T-cell (primary cell): ENCODE measurements around the gene SATB1. TPM values are rescaled to one million over a fixed set of nuclear protein-coding genes. Genes with fewer than 3 reads are reported as not detected.

Experiments
- ATAC-seq, 4 experiments: fragments of 200-7000 bp in 3 of 4; fragments of 150-1000 bp in 1 of 4; cut with Tn5 transposase; replicated peaks in 1 of 4; 1 replicate in 3 of 4; 2 replicates in 1 of 4; pipeline ENCODE4 v1.10.0; 2021; ENCODE audit warnings: moderate library complexity in 3 of 4, mild to moderate bottlenecking in 2 of 4, moderate number of reproducible peaks in 1 of 4
- CTCF ChIA-PET, 2 donors: fragments of 300-600 bp; sonication (Branson Sonifier 250); formaldehyde crosslinking; loops; one replicate each; lab custom pipeline; 2022; ENCODE audit warnings: antibody characterized with exemption in 2 of 2; lab: Charles Lee
- POLR2A ChIA-PET, 2 donors: fragments of 300-600 bp; sonication (Branson Sonifier 250); formaldehyde crosslinking; loops; one replicate each; lab custom pipeline; 2022; ENCODE audit warnings: antibody characterized with exemption in 2 of 2; lab: Charles Lee
- DNase-seq, 35 experiments: peaks; one replicate each; pipeline versions ENCODE4 v3.0.0 to v3.0.0-alpha.2; 2013 to 2023
- H3K27ac ChIP-seq: one replicate; pipeline ENCODE4 v1.5.1; 2013; ENCODE audit warnings: low read length
- H3K27me3 ChIP-seq, 2 experiments: replicated peaks in 1 of 2; 1 replicate in 1 of 2; 2 replicates in 1 of 2; pipeline versions ENCODE4 v1.6.1 to v1.7.0; 2013; ENCODE audit warnings: low read length in 1 of 2, mixed read lengths in 1 of 2; ENCODE audit not compliant: control insufficient read depth in 2 of 2, insufficient read depth in 2 of 2; ENCODE audit errors: extremely low read depth in 1 of 2
- H3K36me3 ChIP-seq, 2 donors: 1 replicate in 1 of 2; 2 replicates in 1 of 2; pipeline versions ENCODE4 v1.6.1 to v1.7.0; 2013; ENCODE audit warnings: low read length in 1 of 2; ENCODE audit not compliant: control insufficient read depth in 2 of 2, insufficient read depth in 1 of 2; ENCODE audit errors: extremely low read depth in 1 of 2
- H3K4me1 ChIP-seq, 2 experiments: 1 replicate in 1 of 2; 2 replicates in 1 of 2; pipeline versions ENCODE4 v1.6.1 to v1.7.0; 2013; ENCODE audit warnings: low read length in 2 of 2, mixed read lengths in 1 of 2; ENCODE audit not compliant: insufficient read depth in 2 of 2, control insufficient read depth in 1 of 2; ENCODE audit errors: extremely low read depth in 1 of 2
- H3K4me3 ChIP-seq, 2 donors: 1 replicate in 1 of 2; 2 replicates in 1 of 2; pipeline versions ENCODE4 v1.5.1 to v1.7.0; 2013; ENCODE audit warnings: mild to moderate bottlenecking in 2 of 2, low read length in 1 of 2, moderate library complexity in 1 of 2; ENCODE audit not compliant: control insufficient read depth in 1 of 2; ENCODE audit errors: extremely low read depth in 1 of 2
- H3K9me3 ChIP-seq: 2 replicates; pipeline ENCODE4 v1.7.0; 2013
- H3K27ac Mint-ChIP-seq, 2 donors: one replicate each; pipeline ENCODE4 v1.8.0; 2020 to 2021; ENCODE audit warnings: mild to moderate bottlenecking in 2 of 2, mixed read lengths in 2 of 2
- H3K27me3 Mint-ChIP-seq, 2 donors: one replicate each; pipeline ENCODE4 v1.8.0; 2021 to 2022; ENCODE audit warnings: mixed read lengths in 2 of 2
- H3K36me3 Mint-ChIP-seq: one replicate; pipeline ENCODE4 v1.8.0; 2021; ENCODE audit warnings: mixed read lengths
- H3K4me1 Mint-ChIP-seq, 3 donors: one replicate each; pipeline ENCODE4 v1.8.0; 2020 to 2022; ENCODE audit warnings: mixed read lengths in 3 of 3, mild to moderate bottlenecking in 1 of 3
- H3K4me3 Mint-ChIP-seq, 3 donors: one replicate each; pipeline ENCODE4 v1.8.0; 2020 to 2022; ENCODE audit warnings: mild to moderate bottlenecking in 3 of 3, mixed read lengths in 3 of 3, moderate library complexity in 3 of 3
- H3K9me3 Mint-ChIP-seq, 3 donors: one replicate each; pipeline ENCODE4 v1.8.0; 2020 to 2022; ENCODE audit warnings: mixed read lengths in 3 of 3
- WGBS: methylation state at CpG from one replicate; pipeline ENCODE4 v1.1.5; 2013; ENCODE audit warnings: missing lambda C conversion rate; ENCODE audit not compliant: insufficient coverage; 5-methylcytosine and 5-hydroxymethylcytosine counted together
- total RNA-seq, 35 experiments: library from RNA in 6 of 35; stranded (reverse) in 6 of 35; fragments of 120-200 nt in 1 of 35; gene quantifications; one replicate each; pipeline versions ENCODE4 v1.2.1 to v1.2.4 and lab custom pipeline; 2013 to 2026

SATB1 gene
- total RNA-seq, 5 donors from 2014 or later (not counting 1 experiment from before 2014, with no cell fraction given), result 204 to 417 (median 282) TPM

DNA sequence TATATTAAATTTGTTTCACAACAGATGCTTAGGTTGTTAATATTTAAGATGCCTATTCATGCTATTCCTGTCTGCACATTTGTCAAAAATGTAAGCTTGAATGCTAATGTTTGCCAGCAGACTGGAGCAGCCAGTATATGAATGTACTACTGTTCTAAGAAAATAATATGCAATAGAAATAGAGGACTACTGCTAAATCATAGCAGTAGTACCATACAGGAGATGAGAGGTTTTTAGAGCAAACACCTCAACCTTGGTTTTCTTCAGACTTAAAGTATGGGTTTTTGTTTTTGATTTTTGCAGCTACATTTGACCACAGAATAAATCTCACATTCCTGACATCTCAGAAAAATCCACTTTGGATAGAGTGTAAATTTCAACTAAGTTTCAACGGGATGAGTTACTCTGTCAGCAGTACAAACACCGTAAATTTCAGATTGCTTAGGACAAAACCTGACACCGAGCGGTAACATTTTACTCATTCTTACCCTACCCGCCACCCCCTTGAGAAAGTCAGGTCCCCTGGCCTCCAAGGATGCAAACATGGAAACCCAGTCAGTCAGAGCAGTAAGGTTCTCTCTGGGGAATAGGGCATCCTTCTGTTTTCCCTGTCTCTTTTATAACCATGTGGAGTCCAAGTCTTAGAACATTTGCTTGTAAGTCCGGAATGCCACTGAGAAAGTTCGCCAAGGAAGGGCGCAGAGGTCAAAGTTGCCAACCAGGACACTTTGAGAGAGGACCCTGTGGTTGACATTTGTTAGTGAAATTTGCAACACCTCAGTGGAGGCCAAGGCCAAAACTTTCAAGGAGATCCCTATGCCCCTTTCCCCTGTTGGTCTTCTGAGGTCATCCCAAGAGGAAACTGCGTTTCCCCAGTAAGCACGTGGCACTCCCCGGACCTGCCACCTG lies 17.9 kb upstream of the SATB1 start:
- peaks cover 29 to 51% of the 10 kb centered on the region in 2 experiments for H3K4me1 ChIP-seq
- CTCF ChIA-PET, result interaction anchor here (0.6 to 2.1 kb wide), 2 partner anchors 20 to 315 kb away, joined by 3 to 7 read pairs; no protein-coding TSS in a partner anchor
- H3K27me3 ChIP-seq, result peaks cover 0 to 18% of the 10 kb centered on the region in 2 experiments
- 30% methylated on average over 8 of the region's 11 CpGs for WGBS
- POLR2A ChIA-PET, result interaction anchor here in 1 of 2 donors (0.6 to 0.9 kb wide), 2 partner anchors 42 to 237 kb away, joined by 3 to 4 read pairs; no protein-coding TSS in a partner anchor
- Mint-ChIP-seq H3K9me3 (peaks cover 0 to 2% (median 0%) of the 10 kb centered on the region in 3 donors), H3K4me1 (peaks cover 58 to 61% (median 60%) of the 10 kb centered on the region in 3 donors), H3K36me3 (peaks cover 12% of the 10 kb centered on the region), H3K27me3 (no peaks in the 10 kb centered on the region), H3K27ac (peak overlapping the region; percentile 95 to 96), H3K4me3 (peak overlapping the region; percentile 74 to 97 (median 96))
- no peaks in the 10 kb centered on the region for H3K9me3 ChIP-seq
- H3K4me3 ChIP-seq, result peak overlapping the region; percentile 76 to 100
- ATAC-seq, result no peak
- peak in 8 of 35 experiments; percentile 8 to 30 (median 16) for DNase-seq
- peak overlapping the region; percentile 82 for H3K27ac ChIP-seq
- H3K36me3 ChIP-seq, result no peaks in the 10 kb centered on the region

GRCh38 chr3:18441551-18441950 lies 16.4 kb upstream of the SATB1 start:
- peak overlapping the region; percentile 2 to 44 for H3K4me3 ChIP-seq
- H3K4me1 Mint-ChIP-seq, result peaks cover 50 to 55% (median 51%) of the 10 kb centered on the region in 3 donors
- H3K9me3 ChIP-seq, result no peaks in the 10 kb centered on the region
- no CpG with 5 or more reads among the region's 1 CpG for WGBS
- peak overlapping the region; percentile 79 for H3K27ac ChIP-seq
- ATAC-seq, result no peak
- CTCF ChIA-PET, result interaction anchor here (0.7 to 2.1 kb wide), 5 partner anchors 10 to 30 kb away, joined by 3 to 7 read pairs (median 5); no protein-coding TSS in a partner anchor
- POLR2A ChIA-PET, result interaction anchor here (0.8 to 1.2 kb wide), 3 partner anchors 20 to 40 kb away, joined by 5 to 6 read pairs (median 5); no protein-coding TSS in a partner anchor
- H3K36me3 ChIP-seq, result no peaks in the 10 kb centered on the region
- no peak for DNase-seq
- no peaks in the 10 kb centered on the region for H3K9me3 Mint-ChIP-seq
- H3K27me3 Mint-ChIP-seq, result no peaks in the 10 kb centered on the region
- peaks cover 3% of the 10 kb centered on the region for H3K36me3 Mint-ChIP-seq
- peaks cover 0 to 18% of the 10 kb centered on the region in 2 experiments for H3K27me3 ChIP-seq
- peak overlapping the region; percentile 73 to 82 (median 74) for H3K4me3 Mint-ChIP-seq
- H3K4me1 ChIP-seq, result peaks cover 29 to 49% of the 10 kb centered on the region in 2 experiments
- peak overlapping the region; percentile 88 to 89 for H3K27ac Mint-ChIP-seq

GRCh38 chr3:18440066-18440722 lies 15.1 kb upstream of the SATB1 start:
- H3K4me3 Mint-ChIP-seq, result peak overlapping the region; percentile 73 to 82 (median 74)
- peak overlapping the region; percentile 9 to 47 for H3K4me3 ChIP-seq
- DNase-seq, result peak in 1 of 35 experiments; percentile 31
- H3K27me3 Mint-ChIP-seq, result no peaks in the 10 kb centered on the region
- 27% methylated on average over 3 of the region's 7 CpGs for WGBS
- H3K36me3 Mint-ChIP-seq, result peaks cover 7% of the 10 kb centered on the region
- peak overlapping the region; percentile 79 for H3K27ac ChIP-seq
- peaks cover 0 to 13% of the 10 kb centered on the region in 2 experiments for H3K27me3 ChIP-seq
- ChIA-PET POLR2A (no interaction called here), CTCF (no interaction called here)
- H3K36me3 ChIP-seq, result no peaks in the 10 kb centered on the region
- no peaks in the 10 kb centered on the region for H3K9me3 Mint-ChIP-seq
- peak overlapping the region; percentile 88 to 89 for H3K27ac Mint-ChIP-seq
- ATAC-seq, result no peak
- peaks cover 24 to 59% of the 10 kb centered on the region in 2 experiments for H3K4me1 ChIP-seq
- H3K4me1 Mint-ChIP-seq, result peaks cover 50 to 56% (median 55%) of the 10 kb centered on the region in 3 donors
- H3K9me3 ChIP-seq, result no peaks in the 10 kb centered on the region

GRCh38 chr3:18439281-18439680 lies 14.1 kb upstream of the SATB1 start:
- Histone ChIP-seq H3K36me3 (no peaks in the 10 kb centered on the region), H3K27ac (peak overlapping the region; percentile 79), H3K4me1 (peaks cover 23 to 63% of the 10 kb centered on the region in 2 experiments), H3K4me3 (peak overlapping the region in 1 of 2 donors; percentile 38), H3K9me3 (no peaks in the 10 kb centered on the region), H3K27me3 (peaks cover 0 to 12% of the 10 kb centered on the region in 2 experiments)
- Mint-ChIP-seq H3K27me3 (no peaks in the 10 kb centered on the region), H3K36me3 (peaks cover 7% of the 10 kb centered on the region), H3K4me3 (peak overlapping the region; percentile 73 to 82 (median 74)), H3K9me3 (no peaks in the 10 kb centered on the region), H3K27ac (peak overlapping the region; percentile 88 to 89), H3K4me1 (peaks cover 57 to 65% (median 63%) of the 10 kb centered on the region in 3 donors)
- DNase-seq, result no peak
- no CpG with 5 or more reads among the region's 1 CpG for WGBS
- no peak for ATAC-seq
- POLR2A ChIA-PET, result interaction anchor here in 1 of 2 donors (1.4 kb wide), 1 partner anchor 17 kb away, joined by 9 read pairs; no protein-coding TSS in a partner anchor
- CTCF ChIA-PET, result no interaction called here

- Histone ChIP-seq H3K36me3 (no peaks in the 10 kb centered on the region), H3K4me1 (peaks cover 16 to 64% of the 10 kb centered on the region in 2 experiments), H3K9me3 (no peaks in the 10 kb centered on the region), H3K27me3 (peaks cover 0 to 6% of the 10 kb centered on the region in 2 experiments), H3K4me3 (peak overlapping the region; percentile 38 to 51), H3K27ac (peak overlapping the region; percentile 79)
- peak overlapping the region; percentile 73 to 82 (median 74) for H3K4me3 Mint-ChIP-seq
- peaks cover 57 to 70% (median 63%) of the 10 kb centered on the region in 3 donors for H3K4me1 Mint-ChIP-seq
- WGBS, result 23% methylated on average over 3 of the region's 6 CpGs
- ChIA-PET CTCF (interaction anchor here in 1 of 2 donors (0.7 to 1.2 kb wide), 9 partner anchors 8 to 53 kb away, joined by 3 to 5 read pairs (median 3); partner anchors contain the start of gene SATB1), POLR2A (interaction anchor here (0.6 to 1.4 kb wide), 8 partner anchors 8 to 37 kb away, joined by 3 to 9 read pairs (median 4); no protein-coding TSS in a partner anchor)
- no peaks in the 10 kb centered on the region for H3K9me3 Mint-ChIP-seq
- no peaks in the 10 kb centered on the region for H3K27me3 Mint-ChIP-seq
- H3K36me3 Mint-ChIP-seq, result peaks cover 7% of the 10 kb centered on the region
- DNase-seq (peak; percentile 28 to 89 (median 72)), ATAC-seq (peak; percentile 76 to 94 (median 86))
- H3K27ac Mint-ChIP-seq, result peak overlapping the region; percentile 88 to 89
Measured at GRCh38 chr3:18438586-18438985, 13.4 kb upstream of the SATB1 start.
